ENCODE data around the gene ARHGAP44.

DNA sequence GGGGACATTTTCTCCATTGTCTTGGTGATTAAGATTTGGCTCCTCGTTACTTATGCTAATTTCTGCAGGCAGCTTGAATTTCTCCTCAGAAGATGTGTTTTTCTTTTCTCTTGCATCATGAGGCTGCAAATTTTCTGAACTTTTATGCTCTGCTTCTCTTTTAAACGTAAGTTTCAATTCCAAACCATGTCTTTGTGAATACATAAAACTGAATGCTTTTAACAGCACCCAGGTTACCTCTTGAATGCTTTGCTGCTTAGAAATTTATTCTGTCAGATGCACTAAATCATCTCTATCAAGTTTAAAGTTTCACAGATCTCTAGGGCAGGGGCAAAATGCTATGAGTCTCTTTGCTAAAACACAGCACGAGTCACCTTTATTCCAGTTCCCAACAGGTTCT is 19.4 kb downstream of the ARHGAP44 start:
- TF ChIP-seq, protein P1, sequence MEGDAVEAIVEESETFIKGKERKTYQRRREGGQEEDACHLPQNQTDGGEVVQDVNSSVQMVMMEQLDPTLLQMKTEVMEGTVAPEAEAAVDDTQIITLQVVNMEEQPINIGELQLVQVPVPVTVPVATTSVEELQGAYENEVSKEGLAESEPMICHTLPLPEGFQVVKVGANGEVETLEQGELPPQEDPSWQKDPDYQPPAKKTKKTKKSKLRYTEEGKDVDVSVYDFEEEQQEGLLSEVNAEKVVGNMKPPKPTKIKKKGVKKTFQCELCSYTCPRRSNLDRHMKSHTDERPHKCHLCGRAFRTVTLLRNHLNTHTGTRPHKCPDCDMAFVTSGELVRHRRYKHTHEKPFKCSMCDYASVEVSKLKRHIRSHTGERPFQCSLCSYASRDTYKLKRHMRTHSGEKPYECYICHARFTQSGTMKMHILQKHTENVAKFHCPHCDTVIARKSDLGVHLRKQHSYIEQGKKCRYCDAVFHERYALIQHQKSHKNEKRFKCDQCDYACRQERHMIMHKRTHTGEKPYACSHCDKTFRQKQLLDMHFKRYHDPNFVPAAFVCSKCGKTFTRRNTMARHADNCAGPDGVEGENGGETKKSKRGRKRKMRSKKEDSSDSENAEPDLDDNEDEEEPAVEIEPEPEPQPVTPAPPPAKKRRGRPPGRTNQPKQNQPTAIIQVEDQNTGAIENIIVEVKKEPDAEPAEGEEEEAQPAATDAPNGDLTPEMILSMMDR (conservative IDR thresholded peaks at IDR 0.05; ENCODE audit: low read depth, low read length) = no peak
- no peak for TF ChIP-seq EZH2 (IDR thresholded peaks at IDR 0.05; ENCODE audit: low read length, unreplicated experiment)
